ENCODE results near the gene CCDC122. TPM values are rescaled to one million over a fixed set of nuclear protein-coding genes. Genes with fewer than 3 reads are reported as not detected.

CCDC122 gene
- total RNA-seq (5.3 and 9.0 TPM in 2 replicates), polyA plus RNA-seq (10.3 and 14.5 TPM in 2 replicates)

- H3K27ac ChIP-seq = peak within 1 kb of the TSS; percentile 98
- TF ChIP-seq EZH2phosphoT487 (IDR thresholded peaks at IDR 0.05; ENCODE audit: low read depth, severe bottlenecking, unreplicated experiment) (no peak), EZH2 (IDR thresholded peaks at IDR 0.05; ENCODE audit: borderline replicate concordance) (no peak)
- TF ChIP-seq, protein P1, sequence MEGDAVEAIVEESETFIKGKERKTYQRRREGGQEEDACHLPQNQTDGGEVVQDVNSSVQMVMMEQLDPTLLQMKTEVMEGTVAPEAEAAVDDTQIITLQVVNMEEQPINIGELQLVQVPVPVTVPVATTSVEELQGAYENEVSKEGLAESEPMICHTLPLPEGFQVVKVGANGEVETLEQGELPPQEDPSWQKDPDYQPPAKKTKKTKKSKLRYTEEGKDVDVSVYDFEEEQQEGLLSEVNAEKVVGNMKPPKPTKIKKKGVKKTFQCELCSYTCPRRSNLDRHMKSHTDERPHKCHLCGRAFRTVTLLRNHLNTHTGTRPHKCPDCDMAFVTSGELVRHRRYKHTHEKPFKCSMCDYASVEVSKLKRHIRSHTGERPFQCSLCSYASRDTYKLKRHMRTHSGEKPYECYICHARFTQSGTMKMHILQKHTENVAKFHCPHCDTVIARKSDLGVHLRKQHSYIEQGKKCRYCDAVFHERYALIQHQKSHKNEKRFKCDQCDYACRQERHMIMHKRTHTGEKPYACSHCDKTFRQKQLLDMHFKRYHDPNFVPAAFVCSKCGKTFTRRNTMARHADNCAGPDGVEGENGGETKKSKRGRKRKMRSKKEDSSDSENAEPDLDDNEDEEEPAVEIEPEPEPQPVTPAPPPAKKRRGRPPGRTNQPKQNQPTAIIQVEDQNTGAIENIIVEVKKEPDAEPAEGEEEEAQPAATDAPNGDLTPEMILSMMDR (IDR thresholded peaks at IDR 0.05; ENCODE audit: poor library complexity) = no peak
- no peaks in the 10 kb centered on the region for H3K9me2 ChIP-seq (replicated peaks; ENCODE audit: insufficient read depth)
- H2AFZ ChIP-seq = peak within 1 kb of the TSS; percentile 88
- peak within 1 kb of the TSS; percentile 77 for H3K4me3 ChIP-seq
- H3K4me1 ChIP-seq (ENCODE audit: insufficient read depth) = peaks cover 14% of the 10 kb centered on the region
- H3K4me2 ChIP-seq = peak within 1 kb of the TSS; percentile 94
- peak; percentile 94 for DNase-seq (ENCODE audit: low spot score)
- no peaks in the 10 kb centered on the region for H3K36me3 ChIP-seq (replicated peaks; ENCODE audit: insufficient read depth, low read depth)
- H3K79me2 ChIP-seq = peaks cover 12% of the 10 kb centered on the region
- WGBS (ENCODE audit: low lambda C conversion rate, missing lambda C conversion rate) = under 1% methylated on average over 60 of the region's 78 CpGs
- no peaks in the 10 kb centered on the region for H3K9me3 ChIP-seq (ENCODE audit: low read depth)
- H4K20me1 ChIP-seq (ENCODE audit: insufficient read depth, poor library complexity, severe bottlenecking) = no peaks in the 10 kb centered on the region
- no peaks in the 10 kb centered on the region for H3K27me3 ChIP-seq
Observed at GRCh38 chr13:43878892-43879754, at the start of gene CCDC122. CCDC122 (minus strand) TSS chr13:43879740; CDS start chr13:43869376, 10,364 bp downstream.

DNA sequence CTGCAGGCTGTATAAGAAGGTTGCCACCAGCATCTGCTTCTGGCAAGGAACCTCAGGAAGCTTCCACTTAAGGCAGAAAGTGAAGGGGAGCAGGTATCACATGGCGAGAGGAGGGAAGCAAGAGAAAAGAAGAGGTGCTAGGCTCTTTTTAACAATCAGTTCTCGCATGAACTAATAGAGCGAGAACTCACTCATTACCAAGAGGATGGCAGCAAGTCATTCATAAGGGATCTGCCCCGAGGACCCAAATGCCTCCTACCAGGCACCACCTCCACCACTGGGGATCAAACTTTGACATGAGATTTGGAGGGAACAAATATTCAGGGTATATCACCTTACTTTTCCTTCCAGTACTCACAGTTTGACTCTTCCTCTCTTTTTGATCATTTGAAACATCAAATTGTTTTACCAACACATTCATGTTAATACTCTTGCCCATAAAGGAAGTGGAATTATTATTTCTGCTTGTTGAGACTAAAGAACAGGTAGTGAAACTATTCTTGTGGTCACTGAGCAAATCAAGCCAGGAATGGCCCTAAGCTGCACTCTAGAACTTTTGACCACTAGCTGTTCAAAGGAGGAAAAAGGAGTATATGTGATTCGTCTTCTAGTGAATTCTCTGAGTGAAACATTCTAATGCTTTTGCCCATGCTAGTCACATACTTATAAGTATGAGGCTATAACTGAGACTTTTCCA, 45.2 kb upstream of the CCDC122 start:
- no peak overlapping the region for H3K4me2 ChIP-seq
- WGBS (ENCODE audit: low lambda C conversion rate, missing lambda C conversion rate) = 94% methylated on average over 5 of the region's 5 CpGs
- no peak overlapping the region for H3K27ac ChIP-seq
- H3K27me3 ChIP-seq = no peaks in the 10 kb centered on the region
- no peaks in the 10 kb centered on the region for H3K9me2 ChIP-seq (replicated peaks; ENCODE audit: insufficient read depth)
- no peak overlapping the region for H3K4me3 ChIP-seq
- no peaks in the 10 kb centered on the region for H3K36me3 ChIP-seq (replicated peaks; ENCODE audit: insufficient read depth, low read depth)
- no peak overlapping the region for H2AFZ ChIP-seq
- no peaks in the 10 kb centered on the region for H3K9me3 ChIP-seq (ENCODE audit: low read depth)
- TF ChIP-seq EZH2phosphoT487 (IDR thresholded peaks at IDR 0.05; ENCODE audit: low read depth, severe bottlenecking, unreplicated experiment) = no peak
- no peak for TF ChIP-seq EZH2 (IDR thresholded peaks at IDR 0.05; ENCODE audit: borderline replicate concordance)
- TF ChIP-seq, protein P1 (IDR thresholded peaks at IDR 0.05; ENCODE audit: poor library complexity) = no peak
- no peaks in the 10 kb centered on the region for H4K20me1 ChIP-seq (ENCODE audit: insufficient read depth, poor library complexity, severe bottlenecking)
- H3K4me1 ChIP-seq (ENCODE audit: insufficient read depth) = no peaks in the 10 kb centered on the region
- no peak for DNase-seq (ENCODE audit: low spot score)
- no peaks in the 10 kb centered on the region for H3K79me2 ChIP-seq

DNA sequence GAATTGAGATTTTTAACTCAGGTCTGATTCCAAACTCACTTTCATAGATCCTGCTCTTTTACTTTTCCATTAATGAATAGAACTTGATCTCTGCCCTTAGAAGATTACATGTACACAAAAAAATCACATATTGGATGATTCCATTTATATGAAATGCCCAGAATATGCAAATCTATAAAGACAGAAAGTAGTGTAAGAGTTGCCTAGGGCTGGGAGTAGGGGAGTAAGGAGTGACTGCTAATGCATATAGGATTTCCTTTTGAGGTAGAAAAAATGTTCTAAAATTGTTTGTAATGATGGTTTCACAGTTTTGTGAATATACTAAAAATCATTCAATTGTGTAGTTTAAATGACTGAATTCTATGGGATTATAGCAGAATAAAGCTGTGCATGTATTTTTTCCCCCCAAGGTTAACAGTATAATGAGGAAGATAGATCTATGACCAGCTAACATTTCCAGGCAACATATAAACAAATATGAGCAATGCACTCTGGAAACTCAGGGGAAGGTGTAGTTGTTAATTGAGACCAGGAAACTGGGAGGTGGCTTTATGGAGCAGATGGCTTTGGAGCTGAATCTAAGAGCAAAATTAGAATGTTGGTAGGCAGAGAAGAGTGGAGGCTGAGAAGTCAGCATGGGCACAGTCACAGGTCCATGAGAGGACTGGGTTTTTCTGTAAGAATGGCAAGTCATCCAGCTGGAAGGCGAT, 41.6 kb upstream of the CCDC122 start:
- DNase-seq (ENCODE audit: low spot score) = no peak
- Histone ChIP-seq H3K4me1 (ENCODE audit: insufficient read depth) (no peaks in the 10 kb centered on the region), H3K36me3 (replicated peaks; ENCODE audit: insufficient read depth, low read depth) (no peaks in the 10 kb centered on the region), H3K4me2 (no peak overlapping the region), H3K9me3 (ENCODE audit: low read depth) (no peaks in the 10 kb centered on the region), H3K79me2 (no peaks in the 10 kb centered on the region), H4K20me1 (ENCODE audit: insufficient read depth, poor library complexity, severe bottlenecking) (no peaks in the 10 kb centered on the region), H3K9me2 (replicated peaks; ENCODE audit: insufficient read depth) (no peaks in the 10 kb centered on the region), H3K4me3 (no peak overlapping the region), H3K27me3 (no peaks in the 10 kb centered on the region), H3K27ac (no peak overlapping the region), H2AFZ (no peak overlapping the region)
- TF ChIP-seq EZH2phosphoT487 (IDR thresholded peaks at IDR 0.05; ENCODE audit: low read depth, severe bottlenecking, unreplicated experiment) (no peak), EZH2 (IDR thresholded peaks at IDR 0.05; ENCODE audit: borderline replicate concordance) (no peak)
- TF ChIP-seq, protein P1 (IDR thresholded peaks at IDR 0.05; ENCODE audit: poor library complexity) = no peak
- 100% methylated on average over 1 of the region's 1 CpG for WGBS (ENCODE audit: low lambda C conversion rate, missing lambda C conversion rate)
